ENCODE data around the gene C22orf42.
"Not testable (repeated sequence)": the region's sequence is repeated elsewhere in the genome, so short reads cannot be mapped to it uniquely, and the experiment has no call there.

Gene C22orf42

GRCh38 chr22:32183625-32184024 lies 24.5 kb upstream of the C22orf42 start:
- DNase-seq: no peak

GRCh38 chr22:32181043-32181442 lies 21.9 kb upstream of the C22orf42 start:
- no peak for DNase-seq

GRCh38 chr22:32177221-32177765 lies 18.2 kb upstream of the C22orf42 start:
- no peak for DNase-seq

GRCh38 chr22:32175683-32176644 lies 16.9 kb upstream of the C22orf42 start:
- DNase-seq: no peak

GRCh38 chr22:32175115-32175514 lies 16.0 kb upstream of the C22orf42 start:
- no peak for DNase-seq

GRCh38 chr22:32165681-32166080 lies 6.6 kb upstream of the C22orf42 start:
- no peak for DNase-seq

GRCh38 chr22:32164075-32164860 lies 5.2 kb upstream of the C22orf42 start:
- DNase-seq: no peak

- not testable (repeated sequence) for DNase-seq
Observed at GRCh38 chr22:32160411-32160810, 1.3 kb upstream of the C22orf42 start.

- not testable (repeated sequence) for DNase-seq
Observed at GRCh38 chr22:32157632-32158031, 1.5 kb downstream of the C22orf42 start.

- DNase-seq: not testable (repeated sequence)
Observed at GRCh38 chr22:32154727-32155126, 4.4 kb downstream of the C22orf42 start.

- not testable (repeated sequence) for DNase-seq
Observed at GRCh38 chr22:32151641-32152040, 7.5 kb downstream of the C22orf42 start.

- DNase-seq: not testable (repeated sequence)
Observed at GRCh38 chr22:32150647-32151046, 8.5 kb downstream of the C22orf42 start.

GRCh38 chr22:32148372-32148771 lies 10.7 kb downstream of the C22orf42 start:
- not testable (repeated sequence) for DNase-seq

- not testable (repeated sequence) for DNase-seq
Observed at GRCh38 chr22:32147128-32147527, 12.0 kb downstream of the C22orf42 start.

GRCh38 chr22:32144496-32145274 lies 14.4 kb downstream of the C22orf42 start:
- no peak for DNase-seq

GRCh38 chr22:32142600-32142999 lies 16.5 kb downstream of the C22orf42 start:
- DNase-seq: no peak

- not testable (repeated sequence) for DNase-seq
Observed at GRCh38 chr22:32140688-32141087, 18.4 kb downstream of the C22orf42 start.

- not testable (repeated sequence) for DNase-seq
Observed at GRCh38 chr22:32138576-32138975, 20.5 kb downstream of the C22orf42 start.

- not testable (repeated sequence) for DNase-seq
Observed at GRCh38 chr22:32137731-32138324, 21.3 kb downstream of the C22orf42 start.

- DNase-seq: not testable (repeated sequence)
Observed at GRCh38 chr22:32136881-32137280, 22.2 kb downstream of the C22orf42 start.

GRCh38 chr22:32135958-32136357 lies 23.1 kb downstream of the C22orf42 start:
- DNase-seq: not testable (repeated sequence)

- not testable (repeated sequence) for DNase-seq
Observed at GRCh38 chr22:32134796-32135195, 24.3 kb downstream of the C22orf42 start.
